HG03457 (cell line): ENCODE data around the gene SLC2A13.
"Not testable (repeated sequence)": the region's sequence is repeated elsewhere in the genome, so short reads cannot be mapped to it uniquely, and the experiment has no call there.

Experiments used
- ATAC-seq: cut with Tn5 transposase; IDR thresholded peaks from one replicate; pipeline ENCODE4 v1.9.1; 2021; ENCODE audit warnings: moderate number of reproducible peaks; ENCODE audit not compliant: unreplicated experiment

Gene SLC2A13

DNA sequence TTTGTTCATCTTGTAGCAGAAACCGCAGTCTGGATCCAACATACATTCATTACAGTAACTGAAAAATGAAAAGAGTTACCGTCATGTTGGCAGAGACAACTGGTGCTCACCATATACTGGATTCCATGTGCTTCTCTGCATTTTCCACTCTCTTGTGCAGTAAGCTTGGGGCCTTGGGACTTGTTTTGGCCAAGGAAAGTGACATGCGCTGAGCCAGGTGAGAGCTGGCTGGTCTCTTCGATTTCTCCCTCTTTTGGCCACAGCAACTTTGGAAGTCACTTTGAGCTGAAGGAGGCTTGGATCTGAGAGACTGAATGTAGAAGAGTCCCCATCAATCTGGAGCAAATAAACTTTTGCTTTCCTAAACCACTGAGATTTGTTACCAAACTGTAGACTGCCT is 275.7 kb downstream of the SLC2A13 start:
- no peak for ATAC-seq

DNA sequence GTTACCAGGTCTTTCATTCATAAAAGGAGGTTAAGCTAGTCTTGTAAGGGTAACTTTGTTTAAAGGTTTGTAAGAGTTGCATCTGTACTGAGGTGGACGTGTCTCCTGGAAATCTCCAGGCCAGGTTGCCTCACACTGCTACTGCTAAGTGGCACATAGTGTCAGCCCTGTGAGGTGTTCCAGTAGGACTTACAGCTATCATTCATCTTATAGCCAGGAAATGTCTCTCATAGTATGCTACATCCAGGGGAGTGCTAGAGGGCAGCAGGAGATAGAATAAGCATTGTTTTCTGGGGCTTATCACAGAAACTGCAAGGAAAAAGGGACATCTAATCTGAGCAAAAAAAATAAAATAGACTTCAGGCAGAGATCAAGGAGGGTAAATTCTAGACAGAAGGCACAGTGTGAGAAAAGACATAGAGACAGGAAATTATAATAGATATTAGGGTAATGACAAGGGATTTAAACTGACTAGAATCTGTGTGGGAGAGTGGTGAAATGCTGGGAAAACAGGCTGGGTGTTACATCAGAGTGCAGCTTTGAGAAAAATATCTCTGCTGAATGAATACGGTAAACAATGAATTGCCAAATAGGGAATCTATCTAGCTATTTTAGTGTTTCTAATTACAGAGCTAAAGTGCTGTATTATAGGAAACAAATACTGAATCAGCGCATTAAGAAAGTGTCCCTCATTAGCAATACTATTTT is 281.2 kb downstream of the SLC2A13 start:
- no peak for ATAC-seq

DNA sequence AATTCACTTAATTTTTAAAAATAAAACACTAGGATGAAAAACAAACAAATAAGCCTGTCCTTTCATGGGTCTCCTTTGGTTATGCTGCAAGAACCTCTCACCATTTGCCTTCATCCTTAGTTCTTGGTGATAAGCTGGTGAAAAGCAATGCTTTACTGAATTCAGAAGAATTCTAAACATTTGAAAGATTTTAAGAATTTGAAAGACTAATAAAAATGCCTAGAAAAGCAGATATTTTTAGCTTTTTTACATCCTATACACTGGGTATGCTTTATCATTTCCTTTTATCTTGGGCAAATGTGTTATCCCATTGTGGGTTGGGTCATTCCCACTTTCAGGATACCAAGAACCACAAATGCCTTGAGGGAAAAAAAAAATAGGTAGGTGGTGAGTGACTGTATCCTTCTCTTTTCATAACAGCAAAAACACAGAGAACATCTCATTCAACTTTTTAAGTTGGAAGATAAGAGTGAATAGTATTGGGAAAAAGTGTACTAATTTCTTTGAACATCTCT is 289.2 kb downstream of the SLC2A13 start:
- no peak for ATAC-seq

DNA sequence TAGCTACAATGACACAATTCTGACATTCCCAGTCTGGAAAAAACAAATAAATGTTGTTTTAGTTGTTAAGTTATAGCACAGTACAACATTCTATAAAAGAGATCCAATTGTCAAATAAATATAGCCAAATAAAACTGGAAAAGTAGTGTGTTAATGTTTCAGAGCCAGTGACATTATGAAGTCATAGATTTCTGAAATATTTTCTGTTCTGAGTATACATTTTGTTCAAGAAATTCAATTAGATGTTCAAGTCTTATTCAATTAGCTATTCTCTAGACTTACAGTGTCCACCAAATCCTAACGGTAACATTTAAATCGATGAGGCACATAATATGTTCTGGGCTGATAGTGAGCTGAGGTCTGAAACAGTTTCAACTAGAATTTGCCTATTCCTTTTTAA is 290.1 kb downstream of the SLC2A13 start:
- no peak for ATAC-seq

DNA sequence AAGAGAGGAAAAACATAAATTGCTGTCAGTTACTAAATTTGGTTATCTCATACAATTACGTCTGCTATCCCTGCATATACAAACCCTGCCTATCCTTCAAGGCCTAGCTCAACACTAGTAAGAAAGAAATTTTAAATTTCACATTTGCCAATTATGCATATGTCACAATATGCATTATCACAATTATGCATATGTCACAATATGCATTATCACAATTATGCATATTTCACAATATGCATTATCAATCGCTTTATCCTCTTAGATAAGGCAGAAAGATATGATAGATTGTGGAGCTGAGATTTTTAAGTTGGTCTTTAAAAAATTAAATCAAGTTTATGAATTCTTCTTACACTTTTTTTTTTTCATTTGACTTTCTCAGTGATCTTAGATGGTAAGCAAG is 291.3 kb downstream of the SLC2A13 start:
- ATAC-seq: no peak

DNA sequence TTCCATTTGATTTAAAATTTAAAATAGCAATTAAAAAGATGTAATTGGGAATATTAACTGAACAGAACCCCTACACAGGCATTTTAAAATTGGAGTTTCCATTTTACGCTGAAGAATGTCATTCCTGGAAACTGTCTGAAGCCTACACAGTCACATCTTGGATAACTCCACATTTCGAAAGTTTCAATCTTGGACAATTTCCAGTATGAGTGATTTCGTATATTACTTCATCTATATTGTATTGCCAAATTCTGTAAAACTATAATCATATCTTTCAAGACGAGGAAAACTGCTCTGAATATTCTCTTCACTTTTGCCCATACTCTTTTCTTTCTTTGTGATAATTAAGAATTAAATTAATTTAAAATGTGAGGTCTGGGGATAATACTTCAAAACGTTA is 292.1 kb downstream of the SLC2A13 start:
- no peak for ATAC-seq

DNA sequence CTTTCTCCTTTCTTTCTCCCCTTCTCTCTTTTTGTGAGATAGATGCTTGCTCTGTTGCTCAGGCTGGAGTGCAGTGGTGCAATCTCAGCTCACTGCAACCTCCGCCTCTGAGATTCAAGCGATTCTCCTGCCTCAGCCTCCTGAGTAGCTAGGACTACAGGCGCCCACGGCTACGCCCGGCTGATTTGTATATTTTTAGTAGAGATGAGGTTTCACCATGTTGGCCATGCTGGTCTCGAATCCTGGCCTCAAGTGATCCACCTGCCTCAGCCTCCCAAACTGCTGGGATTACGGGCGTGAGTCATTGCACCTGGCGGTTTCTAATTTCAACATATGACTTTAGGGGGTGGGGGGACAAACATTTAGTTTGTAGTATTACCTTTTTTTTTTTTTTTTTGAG is 293.4 kb downstream of the SLC2A13 start:
- not testable (repeated sequence) for ATAC-seq

DNA sequence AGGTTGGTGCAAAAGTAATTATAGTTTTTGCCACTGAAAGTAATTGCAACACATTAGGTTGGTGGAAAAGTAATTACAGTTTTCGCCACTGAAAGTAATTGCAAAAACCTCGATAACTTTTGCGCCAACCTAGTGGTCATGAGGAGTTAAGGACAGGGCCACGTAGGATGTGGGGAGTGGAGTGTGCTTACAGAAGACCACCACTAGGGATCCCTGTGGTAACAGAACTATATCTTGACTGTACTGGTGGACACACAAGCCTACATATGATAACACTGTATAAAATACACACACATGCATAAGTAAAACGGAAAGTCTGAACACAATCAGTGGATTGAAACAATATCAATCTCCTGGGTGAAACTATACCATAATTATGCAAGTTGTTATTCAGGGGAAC is 298.8 kb downstream of the SLC2A13 start:
- no peak for ATAC-seq

DNA sequence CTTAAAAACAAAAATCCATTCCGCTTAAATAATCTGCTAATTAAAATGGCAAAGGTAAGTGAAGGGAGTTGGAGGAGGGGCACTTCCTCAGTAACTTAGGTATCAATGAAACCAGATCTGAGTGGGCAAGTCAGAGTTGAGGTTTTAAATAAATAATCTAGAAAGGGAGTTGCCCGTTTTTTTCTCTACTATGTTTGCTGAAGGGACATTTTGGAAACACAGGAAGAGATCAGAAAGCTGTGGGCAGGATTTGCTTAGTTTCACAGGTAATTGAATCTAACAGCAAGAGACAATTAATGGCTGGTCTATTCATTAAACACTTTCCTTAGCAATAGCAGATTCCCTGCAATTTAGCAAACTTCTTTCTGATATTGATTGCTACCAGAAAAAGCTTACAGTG is 300.2 kb downstream of the SLC2A13 start:
- no peak for ATAC-seq

DNA sequence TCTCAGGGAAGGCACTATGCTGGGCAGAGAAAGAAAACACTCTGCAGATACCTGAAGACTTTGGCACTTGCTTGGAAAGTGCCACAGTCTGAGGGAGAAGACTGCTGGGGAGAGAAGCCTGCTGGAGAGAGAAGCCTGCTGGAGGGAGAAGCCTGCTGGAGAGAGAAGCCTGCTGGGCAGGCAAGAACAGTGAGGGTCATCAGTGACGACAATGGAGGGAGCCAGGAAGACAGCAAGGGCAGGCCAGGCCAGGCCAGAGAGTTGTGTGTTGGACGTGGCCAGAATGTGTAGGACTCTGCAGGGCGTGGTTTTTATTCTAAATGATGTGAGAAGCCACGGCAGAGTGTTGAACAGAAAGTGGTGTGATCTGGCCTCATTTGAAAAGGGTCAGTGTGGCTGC is 301.0 kb downstream of the SLC2A13 start:
- ATAC-seq: no peak

DNA sequence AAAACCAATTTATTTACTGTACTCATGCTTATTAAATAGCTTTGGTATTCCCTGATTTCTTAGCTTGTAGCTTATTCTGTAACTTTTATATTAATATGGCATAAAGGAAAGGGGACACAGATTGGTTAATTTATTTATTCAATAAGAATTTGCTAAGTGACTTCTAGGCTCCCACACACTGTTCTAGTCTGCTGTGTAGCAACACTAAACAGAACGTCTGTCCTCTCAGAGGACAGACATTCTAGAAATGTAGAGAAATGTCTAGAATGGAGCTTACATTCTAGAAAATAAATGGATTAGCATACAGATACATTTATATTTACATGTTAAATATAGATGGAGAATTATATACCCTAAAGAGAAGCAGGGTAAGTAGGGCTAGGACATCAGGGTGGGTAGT is 301.4 kb downstream of the SLC2A13 start:
- ATAC-seq: no peak

DNA sequence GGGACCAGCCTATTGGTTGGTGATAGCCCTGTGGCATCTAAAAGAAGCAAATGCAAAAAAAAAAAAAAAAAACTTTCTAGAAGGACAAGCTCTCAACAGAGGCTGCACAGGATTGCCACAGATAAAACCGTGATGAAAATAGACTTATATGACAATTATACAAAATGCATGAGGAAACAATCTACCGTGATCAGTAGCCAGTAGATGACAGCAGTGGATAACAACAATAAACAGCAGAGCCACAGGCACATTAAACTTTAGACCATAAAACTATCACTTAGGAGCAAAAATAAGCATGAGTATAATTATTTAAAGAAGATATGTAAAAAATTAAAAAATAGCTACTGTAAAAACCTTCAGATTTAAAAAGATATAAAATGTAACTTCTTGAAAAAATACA is 302.7 kb downstream of the SLC2A13 start:
- no peak for ATAC-seq

DNA sequence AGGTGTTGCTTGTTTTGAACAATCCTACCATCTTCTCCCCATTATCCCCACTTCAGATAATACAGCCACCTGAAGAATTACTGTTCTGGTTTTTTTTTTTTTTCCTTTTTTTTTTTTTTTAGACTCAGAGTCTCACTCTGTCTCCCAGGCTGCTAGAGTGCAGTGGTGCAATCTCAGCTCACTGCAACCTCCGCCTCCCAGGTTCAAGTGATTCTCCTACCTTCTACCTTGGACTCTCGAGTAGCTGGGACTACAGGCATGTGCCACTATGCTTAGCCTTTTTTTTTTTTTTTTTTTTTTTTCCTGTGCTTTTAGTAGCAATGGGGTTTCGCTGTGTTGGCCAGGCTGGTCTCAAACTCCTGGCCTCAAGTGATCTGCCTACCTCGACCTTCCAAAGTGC is 306.9 kb downstream of the SLC2A13 start:
- no peak for ATAC-seq

DNA sequence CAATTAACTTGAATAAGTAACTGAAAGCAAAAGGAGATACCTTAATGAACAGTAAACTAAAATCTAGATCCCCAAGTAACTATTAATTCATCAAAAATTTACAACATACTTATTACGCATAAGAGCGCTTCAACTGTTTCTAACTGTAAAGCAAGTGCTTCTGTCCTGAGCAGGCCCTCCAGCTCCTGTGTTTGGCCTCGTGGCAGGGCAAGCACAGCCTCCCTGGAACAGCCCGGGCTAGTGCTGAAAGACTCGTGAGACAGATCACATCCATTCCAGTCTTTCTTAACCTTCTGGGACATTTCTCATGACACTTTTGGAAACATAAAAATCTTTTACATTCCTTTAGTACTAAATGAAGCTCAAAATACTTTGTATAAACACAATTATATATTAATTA is 307.5 kb downstream of the SLC2A13 start:
- ATAC-seq: no peak

DNA sequence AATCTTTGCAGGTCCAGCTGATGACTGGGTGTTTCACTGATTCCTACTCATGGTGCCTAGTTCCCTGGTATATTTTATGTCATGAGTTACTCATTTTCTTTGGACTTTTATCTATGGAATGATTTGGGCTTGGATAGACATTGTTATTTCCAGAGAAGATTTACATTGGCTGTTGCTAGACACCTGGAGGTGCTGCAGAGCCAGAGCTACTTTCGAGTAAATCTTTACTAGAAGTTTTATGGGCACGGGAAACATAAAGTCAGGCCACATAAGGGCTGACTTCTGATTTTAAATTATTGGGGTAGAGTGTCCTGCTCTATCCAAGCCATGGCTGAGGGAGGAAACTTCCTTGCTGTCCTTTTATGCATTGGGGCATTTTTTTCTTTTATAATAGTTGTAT is 310.4 kb downstream of the SLC2A13 start:
- ATAC-seq: no peak

DNA sequence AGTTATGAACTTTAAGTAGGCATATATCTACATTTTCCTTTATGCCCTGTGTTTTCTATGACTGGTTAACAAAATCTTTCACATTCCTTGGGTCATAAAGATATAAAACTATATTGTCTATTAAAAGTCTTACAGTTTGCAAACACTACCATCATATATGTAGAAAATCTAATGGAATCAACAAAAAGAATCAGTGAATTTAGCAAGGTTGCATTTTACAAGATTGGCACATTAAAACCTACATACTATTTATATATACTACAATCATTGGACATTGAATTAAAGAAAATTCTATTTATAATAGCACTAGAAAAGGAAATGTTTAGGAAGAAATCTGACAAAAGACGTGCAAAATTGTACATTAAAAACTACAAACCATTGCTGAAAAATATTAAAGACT is 312.9 kb downstream of the SLC2A13 start:
- no peak for ATAC-seq

DNA sequence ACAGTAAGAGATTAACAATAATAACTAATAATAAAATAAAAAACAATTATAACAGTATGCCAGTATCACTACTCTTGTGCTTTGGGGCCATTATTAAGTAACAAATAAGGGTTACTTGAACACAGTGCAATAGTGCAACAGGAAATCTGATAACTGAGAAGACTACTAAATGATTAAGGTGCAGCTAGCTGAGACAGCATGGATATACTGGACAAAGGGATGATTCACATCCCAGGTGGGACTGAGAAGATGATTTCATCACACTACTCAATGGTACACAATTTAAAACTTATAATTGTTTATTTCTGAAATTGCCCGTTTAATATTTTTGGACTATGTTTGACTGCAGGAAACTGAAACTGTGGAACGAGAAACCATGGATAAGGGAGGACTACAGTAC is 317.6 kb downstream of the SLC2A13 start:
- no peak for ATAC-seq

DNA sequence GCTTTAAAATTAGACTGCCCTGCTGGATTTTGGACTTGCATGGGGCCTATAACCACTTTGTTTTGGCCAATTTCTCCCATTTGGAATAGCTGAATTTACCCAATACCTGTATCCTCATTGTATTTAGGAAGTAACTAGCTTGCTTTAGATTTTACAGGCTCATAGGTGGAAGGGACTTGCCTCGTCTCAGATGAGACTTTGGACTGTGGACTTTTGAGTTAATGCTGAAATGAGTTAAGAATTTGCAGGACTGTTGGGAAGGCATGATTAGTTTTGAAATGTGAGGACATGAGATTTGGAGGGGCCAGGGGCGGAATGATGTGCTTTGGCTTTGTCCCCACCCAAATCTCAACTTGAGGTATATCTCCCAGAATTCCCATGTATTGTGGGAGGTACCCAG is 320.1 kb downstream of the SLC2A13 start:
- ATAC-seq: not testable (repeated sequence)

DNA sequence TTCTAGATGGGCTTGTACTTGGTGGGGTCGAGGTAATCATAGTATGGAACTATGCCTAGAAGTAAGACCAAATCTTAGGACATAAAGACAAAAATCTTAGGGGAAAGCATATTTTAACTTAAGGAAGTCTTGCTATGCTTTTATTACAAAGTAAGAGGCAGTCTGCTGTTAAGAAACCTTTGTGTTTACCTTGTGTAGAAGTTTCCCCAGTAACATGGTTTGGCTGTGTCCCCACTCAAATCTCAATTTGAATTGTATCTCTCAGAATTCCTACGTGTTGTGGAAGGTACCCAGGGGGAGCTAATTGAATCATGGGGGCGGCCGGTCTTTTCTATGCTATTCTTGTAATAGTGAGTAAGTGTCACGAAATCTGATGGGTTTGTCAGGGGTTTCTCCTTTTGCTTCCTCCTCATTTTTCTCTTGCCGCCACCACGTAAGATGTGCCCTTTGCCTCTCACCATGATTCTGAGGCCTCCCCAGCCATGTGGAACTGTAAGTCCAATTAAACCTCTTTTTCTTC is 323.8 kb downstream of the SLC2A13 start:
- no peak for ATAC-seq

DNA sequence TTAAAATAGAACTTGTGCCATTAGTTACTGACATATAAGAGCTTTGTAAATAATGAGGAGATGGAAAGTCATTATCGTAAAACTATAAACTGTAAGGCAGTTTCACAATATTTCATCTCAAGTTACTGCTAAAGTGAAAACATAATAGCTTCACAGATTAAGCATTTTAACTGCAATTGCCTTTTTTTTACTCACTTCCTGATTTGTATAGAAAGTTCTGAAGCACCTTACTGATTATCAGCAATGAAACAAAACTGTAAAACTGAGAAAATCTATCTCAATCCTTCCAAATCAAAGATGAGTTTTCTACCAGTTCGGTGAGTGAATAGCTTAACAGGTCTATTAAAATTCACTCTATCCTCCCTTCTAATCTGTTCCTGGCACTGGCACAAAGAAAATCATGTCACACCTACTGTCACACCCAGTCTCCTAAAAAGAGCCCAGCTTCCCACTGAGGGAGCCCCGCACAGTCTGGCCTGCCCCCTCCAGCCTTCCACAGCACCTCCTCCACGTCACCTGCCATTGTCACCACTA is 324.9 kb downstream of the SLC2A13 start:
- no peak for ATAC-seq

DNA sequence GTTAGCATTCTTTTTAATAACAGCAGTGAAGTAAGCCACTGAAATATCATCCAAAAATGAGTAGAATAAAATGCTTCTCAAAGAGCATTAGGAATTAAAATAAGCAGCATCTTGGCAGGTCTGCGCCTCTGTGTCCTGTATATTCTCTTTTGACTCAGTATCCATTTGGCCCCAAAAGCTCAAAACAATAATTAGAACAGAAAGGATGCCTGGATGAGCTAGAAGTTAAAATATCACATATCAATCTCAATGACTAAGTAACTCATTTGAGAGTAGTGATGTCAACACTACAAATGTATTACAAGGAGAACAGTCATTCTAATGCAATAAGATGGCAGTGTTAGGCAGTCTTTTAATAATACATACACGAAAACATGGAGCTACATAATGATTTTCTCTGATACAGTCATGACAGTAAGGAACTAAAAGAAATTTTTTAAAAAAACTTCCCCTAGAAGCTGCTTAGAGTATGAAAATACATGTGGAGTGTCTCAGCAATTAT is 325.4 kb downstream of the SLC2A13 start:
- no peak for ATAC-seq

DNA sequence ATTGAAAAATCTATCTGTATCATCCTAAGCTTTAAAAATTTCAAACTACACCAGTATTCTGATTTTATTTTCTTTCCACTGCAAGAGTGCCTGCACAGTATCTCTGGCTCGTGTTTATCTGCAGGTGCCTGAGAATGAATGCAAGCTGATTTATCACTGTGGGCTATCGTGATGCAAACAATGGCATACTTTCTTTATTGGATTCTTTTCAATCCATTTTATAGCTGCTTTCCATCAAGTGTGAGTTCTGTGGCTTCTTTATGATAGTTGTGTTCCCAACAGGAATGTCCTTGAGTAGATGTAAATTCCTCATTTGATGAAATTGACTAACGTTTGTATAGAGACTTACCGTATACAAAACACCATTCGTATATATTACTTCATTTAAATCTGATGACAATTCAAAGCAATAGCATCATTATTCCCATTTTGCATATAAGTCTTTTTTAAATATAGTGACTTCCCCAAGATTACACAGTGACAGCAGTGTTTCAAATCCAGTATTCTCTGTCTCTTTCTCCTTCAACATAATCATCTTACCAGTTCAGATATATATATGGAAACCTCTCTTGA is 326.0 kb downstream of the SLC2A13 start:
- no peak for ATAC-seq
